HG03039 (cell line): ENCODE results near the gene IL15.

ENCODE experiments used
- ATAC-seq: cut with Tn5 transposase; IDR thresholded peaks from one replicate; pipeline ENCODE4 v1.9.1; 2021; ENCODE audit warnings: mild to moderate bottlenecking, moderate library complexity; ENCODE audit not compliant: unreplicated experiment

The IL15 gene

DNA sequence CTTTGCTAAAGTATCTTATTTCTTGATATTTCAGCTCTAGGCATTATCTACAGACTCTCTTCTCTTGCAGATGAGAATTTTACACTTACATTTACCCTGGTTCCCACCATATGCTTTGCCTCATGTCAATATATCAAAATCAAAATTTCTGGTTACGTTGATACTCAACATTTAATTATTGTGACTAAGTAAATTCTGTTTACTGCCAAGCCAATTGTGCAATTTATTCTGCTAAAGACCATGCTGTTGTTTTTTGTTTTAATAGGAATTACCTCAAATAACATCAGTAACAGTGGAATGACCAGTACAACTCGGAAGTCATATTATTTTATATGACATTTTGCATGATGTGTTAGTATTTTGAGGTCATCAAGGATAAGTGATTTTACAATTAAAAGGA lies 125.5 kb downstream of the IL15 start:
- no peak for ATAC-seq

DNA sequence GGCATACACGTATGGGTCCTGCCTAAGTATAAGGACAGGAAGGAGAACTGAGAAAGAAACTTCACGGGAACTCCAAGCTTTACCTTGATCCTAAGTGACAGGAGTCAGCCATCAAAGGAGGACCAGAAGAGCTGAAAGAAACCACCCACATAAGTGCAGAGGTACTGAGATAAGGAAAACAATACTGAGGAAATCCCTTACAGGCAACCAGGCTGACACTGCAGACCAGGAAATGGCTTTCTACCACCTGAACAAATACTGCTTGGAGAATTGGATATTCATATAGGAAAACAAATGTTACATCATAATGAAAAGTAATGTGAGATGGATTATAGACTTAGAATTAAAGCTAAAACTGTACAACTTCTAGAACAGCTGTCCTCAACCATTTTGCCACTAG lies 127.0 kb downstream of the IL15 start:
- no peak for ATAC-seq

DNA sequence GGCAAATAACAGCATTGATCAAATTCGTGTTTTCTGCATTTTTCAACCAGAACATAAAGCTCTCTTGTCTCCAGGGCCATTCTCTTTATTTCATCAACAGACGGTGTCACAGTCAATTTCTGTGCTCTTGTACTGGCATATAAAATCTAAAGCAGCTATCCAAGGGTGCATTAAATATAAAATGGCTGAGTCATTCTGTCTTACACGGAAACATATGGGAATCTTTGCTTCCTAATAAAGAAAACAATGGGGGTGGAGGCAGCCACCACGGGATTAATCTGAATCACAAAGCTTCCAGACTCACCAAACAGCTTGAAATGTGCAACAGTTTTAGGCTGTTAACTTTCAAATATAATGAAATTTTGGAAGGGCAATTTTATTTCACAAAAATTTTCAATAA lies 132.6 kb downstream of the IL15 start:
- ATAC-seq = no peak

DNA sequence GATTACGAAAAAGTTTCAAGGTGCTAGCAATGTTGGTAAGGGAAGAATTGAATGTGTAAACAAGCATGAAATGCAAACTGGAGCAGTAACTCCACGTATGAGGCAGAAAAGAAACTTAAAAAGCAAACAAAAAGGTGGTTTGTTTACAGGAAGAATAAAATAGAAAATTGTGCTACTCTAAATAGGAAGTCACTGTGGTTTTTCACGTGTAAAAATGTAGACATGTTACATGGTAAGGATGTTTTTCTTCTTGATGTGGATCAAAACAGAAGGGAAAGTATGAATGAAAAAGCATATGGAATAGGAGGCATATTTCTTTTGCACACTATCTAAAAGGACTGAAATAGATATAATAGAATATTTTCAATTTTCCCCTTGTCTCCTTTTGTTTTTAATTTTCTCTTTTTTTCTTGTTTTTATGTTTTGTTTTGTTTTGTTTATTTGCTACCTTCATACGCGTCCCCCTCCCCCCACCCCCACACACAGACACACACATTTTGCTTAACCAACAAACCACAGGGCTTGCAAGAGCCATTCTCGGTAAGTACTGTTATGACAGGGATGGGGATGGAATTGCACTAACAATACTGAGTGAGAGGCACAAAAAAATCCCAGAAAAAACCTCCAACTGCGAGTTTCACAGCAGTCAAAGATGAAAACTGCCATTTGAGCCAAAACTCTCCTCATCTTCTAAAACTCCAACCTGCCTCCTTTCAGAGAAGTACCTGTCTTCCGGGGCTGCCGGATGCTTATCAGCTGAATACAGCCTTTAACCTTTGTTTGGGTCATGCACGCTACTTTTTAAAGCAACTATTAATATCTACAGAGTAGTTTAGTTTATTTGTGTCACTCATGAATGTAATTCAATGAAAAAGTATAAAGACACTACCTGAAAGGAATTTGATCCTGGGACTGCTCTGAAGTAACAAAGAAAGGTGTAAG lies 135.8 kb downstream of the IL15 start:
- ATAC-seq = peak; percentile 96

DNA sequence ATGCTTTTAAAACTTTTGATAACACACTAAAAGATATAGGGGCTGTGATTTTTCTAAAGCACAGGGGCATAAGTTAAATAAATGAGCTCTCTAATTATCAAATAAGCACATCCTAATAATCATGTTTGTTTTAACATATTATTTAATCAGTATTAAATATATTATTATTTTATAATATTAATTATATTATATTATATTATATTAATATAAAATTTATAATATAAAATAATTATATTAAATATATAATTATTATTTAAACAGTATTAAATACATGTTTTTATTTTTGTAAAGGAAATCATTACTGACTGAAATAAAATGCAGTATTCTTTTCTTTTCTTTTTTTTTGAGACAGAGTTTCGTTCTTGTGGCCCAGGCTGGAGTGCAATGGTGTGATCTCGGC lies 136.5 kb downstream of the IL15 start:
- ATAC-seq = no peak

DNA sequence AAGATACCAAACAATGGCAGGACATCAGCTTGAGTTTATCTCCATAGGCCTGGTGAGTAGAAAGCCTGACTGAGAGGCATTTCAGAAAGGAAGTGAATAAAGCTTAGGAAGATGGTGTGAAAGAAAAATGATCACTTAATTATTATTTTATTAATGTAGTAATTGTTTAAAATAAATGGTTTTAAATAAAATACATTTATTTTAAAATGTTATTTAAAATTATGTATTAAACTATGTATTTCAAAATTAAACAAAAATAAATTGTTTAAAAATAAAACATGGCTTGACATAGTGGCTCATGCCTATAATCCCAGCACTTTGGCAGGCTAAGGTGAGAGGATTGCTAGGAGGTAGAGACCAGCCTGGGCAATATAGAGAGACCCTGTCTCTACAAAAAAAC lies 145.8 kb downstream of the IL15 start:
- ATAC-seq = no peak
